Measurements from ENCODE around the gene CDH9.

The CDH9 gene, protein sequence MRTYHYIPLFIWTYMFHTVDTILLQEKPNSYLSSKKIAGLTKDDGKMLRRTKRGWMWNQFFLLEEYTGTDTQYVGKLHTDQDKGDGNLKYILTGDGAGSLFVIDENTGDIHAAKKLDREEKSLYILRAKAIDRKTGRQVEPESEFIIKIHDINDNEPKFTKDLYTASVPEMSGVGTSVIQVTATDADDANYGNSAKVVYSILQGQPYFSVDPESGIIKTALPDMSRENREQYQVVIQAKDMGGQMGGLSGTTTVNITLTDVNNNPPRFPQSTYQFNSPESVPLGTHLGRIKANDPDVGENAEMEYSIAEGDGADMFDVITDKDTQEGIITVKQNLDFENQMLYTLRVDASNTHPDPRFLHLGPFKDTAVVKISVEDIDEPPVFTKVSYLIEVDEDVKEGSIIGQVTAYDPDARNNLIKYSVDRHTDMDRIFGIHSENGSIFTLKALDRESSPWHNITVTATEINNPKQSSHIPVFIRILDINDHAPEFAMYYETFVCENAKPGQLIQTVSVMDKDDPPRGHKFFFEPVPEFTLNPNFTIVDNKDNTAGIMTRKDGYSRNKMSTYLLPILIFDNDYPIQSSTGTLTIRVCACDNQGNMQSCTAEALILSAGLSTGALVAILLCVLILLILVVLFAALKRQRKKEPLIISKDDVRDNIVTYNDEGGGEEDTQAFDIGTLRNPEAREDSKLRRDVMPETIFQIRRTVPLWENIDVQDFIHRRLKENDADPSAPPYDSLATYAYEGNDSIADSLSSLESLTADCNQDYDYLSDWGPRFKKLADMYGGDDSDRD

GRCh38 chr5:27038476-27038875 is at the start of gene CDH9:
TSS of gene CDH9 (minus strand) at chr5:27038586. CDS start at chr5:26988333, 50,253 bp downstream.
- no peak for FAIRE-seq

DNA sequence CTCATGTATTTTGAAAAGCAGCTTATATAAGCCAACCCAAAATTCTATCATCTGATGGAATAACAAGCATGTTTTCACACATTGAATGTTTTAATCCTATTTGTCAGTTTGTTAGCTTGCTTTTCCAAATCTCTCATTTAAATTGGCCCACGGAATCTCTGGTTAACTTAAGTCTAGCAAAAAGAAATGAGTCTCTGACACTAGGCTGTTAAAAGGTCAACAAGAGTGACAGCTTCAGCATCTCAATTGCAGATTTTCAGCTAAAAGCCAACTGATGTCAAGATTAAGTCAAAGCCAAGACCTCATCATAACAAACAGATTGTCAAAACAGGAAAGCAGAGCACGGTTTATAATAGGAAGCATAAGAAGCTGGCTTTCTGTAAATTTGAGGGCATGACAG is 49.4 kb upstream of the CDH9 start:
- no peak for FAIRE-seq

DNA sequence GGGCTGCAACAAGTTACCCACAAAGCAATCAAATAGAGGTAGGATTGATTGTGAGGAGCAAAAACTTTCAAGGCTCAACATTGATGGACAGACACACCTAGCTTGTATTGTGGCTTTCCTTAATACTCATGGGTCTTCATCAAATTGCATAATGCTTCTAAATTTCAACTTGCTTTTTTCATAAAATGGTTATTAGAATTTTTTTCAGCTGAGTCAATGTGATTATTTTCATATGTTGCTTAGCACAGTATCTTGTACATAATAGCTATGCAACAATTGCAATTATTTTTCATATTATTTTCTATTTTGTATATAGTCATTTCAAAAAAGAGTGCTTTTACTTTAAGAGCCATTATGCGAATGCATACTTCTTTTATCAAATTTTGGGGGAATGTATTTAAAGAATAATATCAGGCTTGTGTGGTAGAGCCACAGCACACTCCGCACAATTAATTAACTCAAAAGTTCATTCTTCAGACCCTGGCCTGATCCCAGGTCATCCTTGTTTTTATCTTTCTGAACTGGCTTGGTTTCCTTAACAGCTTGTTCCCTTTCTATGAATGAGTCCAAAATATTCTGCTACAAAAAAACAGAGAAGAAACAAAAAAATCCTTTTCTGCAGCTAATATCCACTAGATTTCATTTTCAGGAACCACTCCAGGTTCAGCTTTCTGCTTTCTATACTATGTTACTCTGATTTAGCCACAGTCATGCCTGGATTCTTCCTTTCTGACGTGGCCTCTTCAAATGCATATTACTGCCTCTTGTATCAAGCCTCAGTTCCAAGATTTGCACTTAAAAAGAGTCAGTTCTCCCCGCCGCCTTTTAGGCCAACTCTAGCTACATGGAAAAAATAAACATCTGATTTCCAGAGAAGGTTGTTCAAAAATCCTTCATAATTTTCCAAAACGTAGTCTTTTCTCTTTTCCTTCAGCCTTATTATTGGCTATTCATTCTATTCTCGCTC is 45.3 kb upstream of the CDH9 start:
- FAIRE-seq, result no peak

DNA sequence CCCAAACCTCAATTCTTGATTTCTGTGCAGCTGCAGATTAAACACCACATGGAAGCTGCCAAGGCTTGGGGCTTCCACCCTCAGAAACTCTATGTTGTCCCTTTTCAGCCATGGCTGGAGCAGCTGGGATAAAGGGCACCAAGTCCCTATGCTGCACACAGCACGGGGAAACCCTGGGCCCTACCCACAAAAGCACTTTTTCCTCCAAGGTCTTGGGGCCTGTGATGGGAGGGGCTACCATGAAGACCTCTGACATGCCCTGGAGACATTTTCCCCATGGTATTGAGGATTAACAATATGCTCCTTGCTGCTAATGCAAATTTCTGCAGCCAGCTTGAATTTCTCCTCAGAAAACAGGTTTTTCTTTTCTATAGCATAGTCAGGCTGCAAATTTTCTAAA is 41.8 kb upstream of the CDH9 start:
- FAIRE-seq, result no peak

DNA sequence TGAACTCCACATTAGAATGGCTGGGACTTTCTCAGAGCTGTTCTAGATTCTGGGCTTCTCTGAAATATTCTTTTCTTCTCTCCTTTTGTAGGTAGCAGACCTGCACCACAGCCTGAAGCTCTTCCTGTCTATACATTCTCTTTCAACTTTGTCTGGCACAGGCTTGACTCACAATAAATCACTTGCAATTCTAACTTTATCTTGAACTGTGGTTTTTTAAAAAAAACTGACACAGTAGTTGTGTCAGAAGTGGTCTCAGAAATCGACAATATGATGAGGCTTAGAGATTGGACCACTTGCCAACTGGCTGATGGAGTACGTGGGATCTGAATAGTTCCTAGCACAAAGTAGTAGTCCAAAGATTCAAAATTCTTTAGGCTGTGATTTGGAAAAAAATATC is 24.1 kb upstream of the CDH9 start:
- FAIRE-seq, result no peak

- FAIRE-seq, result no peak
These were observed 10.1 kb upstream of the CDH9 start for GRCh38 chr5:27048510-27048909.

- FAIRE-seq, result no peak
These were observed 3.0 kb upstream of the CDH9 start for GRCh38 chr5:27041372-27041771.

DNA sequence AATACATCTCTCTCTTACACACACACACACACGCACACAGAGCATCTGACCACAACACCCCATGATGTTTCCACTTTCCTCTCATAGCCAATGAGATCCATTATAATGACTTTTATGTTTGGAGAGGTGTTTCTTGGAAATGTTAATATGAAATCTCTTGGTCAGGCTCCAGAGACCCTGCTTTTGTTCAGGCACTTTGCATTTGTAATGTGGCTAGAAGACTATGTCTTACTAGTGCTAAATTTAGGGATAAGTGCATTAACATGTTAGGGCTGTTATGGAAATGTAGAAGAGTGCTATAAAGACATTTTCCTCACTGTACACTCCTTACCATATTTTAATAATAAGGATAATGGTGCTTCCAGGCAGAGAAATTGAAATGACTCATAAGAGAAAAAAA is 3.8 kb downstream of the CDH9 start:
- no peak for FAIRE-seq

GRCh38 chr5:27026801-27027200 is 11.6 kb downstream of the CDH9 start:
- FAIRE-seq, result peak; percentile 37

DNA sequence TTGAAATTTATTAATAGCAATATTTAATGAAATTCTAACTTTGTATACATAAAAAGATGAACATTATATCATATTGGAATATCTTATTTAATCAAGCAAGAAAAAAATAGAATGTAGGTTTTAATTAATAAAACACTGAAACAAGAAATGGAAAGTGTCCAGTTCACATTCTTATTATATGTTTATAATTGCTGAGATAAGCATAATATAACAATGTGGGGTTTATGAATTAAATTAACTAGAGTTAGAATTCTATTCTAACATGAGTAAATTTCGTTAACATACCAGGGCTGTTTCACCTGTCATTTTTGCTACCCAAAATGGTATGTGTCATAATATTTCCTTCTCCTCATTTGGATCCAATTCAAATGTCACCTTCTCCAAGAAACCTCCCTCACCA is 12.3 kb downstream of the CDH9 start:
- FAIRE-seq, result no peak

DNA sequence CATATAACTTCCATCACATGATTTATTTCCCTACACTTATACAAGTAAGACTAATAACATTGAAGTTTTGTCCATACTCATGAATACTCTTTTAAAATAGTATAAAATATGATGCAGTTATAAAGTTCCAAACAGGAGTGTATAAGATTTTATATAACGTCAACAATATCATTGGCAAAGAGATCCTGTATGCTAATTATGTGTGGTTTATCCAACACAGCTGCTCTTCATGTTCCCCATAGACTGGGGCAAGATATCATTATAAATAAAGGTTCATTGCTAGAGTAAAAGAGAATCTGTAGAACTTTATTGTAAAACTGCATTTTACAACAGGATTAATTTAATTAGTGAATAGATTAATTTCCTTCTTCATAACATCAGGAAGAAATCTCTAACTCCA is 16.9 kb downstream of the CDH9 start:
- no peak for FAIRE-seq

DNA sequence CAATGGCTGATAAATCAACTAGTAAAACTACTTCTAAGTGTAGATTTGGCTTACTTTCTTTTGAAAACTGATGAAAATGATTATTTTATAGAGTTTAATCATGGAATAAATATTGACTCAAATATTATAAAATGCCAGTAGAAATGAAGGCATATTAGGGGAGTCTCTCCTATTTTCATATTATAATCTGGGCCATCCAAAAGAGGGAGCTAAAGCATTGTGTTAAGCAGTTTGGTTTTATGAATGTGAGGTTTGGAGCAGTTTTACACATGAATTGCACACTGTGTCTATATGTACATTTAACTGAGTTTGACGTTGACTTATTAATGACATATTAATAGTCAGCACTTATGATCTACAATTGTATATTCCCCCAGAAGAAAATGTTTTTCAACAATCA is 17.4 kb downstream of the CDH9 start:
- FAIRE-seq, result peak; percentile 85

- FAIRE-seq, result no peak
These were observed 22.6 kb downstream of the CDH9 start for GRCh38 chr5:27015758-27016157.

DNA sequence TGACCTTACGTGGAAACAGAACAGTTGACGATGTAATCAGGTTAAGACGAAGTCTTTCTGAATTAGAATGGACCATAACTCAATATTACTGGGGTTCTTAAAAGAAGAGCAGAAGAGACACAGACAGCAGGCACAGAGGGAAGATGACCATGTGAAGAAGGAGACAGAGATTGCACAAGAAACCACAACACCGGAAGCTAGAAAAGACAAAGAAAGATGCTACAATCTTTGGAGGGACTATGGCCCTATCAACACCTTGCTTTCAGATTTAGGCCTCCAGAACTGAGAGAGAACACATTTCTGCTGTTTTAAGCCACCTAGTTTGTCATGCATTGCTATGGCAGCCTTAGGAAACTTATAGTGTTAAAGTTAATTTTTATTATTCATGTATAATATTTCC is 27.1 kb downstream of the CDH9 start:
- no peak for FAIRE-seq

DNA sequence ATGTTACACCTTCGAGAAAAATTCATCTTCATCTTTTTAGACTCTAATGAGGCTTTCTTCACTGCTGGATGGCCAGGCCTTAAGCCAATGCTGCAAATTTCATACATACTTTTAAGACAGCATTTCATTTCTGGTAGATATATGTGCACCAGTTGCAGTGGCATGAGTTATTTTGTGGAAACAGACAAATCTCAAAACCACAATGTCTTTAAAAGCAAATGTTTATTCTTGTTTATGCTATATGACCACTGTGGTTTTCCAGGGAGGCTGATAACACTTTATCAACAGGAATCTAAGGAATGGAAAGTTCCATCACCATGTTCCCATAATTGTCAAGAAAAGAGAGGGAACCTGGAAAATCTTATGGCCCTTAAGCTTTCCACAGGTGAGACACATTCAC is 27.7 kb downstream of the CDH9 start:
- no peak for FAIRE-seq

DNA sequence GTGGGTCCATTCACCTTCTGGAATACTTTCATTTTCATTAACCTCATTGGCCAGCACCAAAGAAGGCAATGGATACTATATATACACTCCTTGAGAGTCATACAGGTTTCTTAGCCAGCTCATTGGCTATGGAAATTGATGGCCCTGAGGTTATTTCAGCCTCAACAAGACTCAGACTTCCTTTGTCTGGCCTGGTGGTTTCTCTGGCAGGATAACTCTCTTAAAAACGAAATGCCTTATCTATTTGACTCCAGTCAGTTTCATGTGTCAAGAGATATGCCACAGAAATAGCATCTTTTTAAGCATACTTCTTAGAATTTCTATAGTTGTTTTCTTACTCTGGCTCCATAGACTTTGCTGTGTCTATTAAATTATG is 28.9 kb downstream of the CDH9 start:
- FAIRE-seq, result no peak

GRCh38 chr5:27008604-27009539 is 29.5 kb downstream of the CDH9 start:
- FAIRE-seq, result no peak

DNA sequence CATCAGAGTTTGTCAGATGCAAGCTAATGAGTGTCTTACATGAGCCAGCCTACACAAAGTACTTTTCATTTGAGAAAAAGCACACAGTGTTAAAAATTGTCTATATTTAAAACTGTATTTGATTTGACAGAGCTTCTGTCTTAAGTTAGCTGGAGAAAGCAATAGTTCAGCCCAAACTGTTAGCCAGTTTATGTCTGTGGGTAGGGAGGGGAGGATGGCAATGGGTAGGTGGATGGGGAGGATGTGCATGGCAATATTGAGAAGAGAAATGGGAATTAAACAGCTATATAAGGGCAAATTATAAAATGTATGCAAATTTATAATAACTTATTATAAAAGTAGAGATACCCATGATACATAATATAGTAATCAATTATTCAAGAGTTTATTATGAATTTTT is 31.3 kb downstream of the CDH9 start:
- no peak for FAIRE-seq

- no peak for FAIRE-seq
These were observed 51.4 kb downstream of the CDH9 start for GRCh38 chr5:26986985-26987384.

- FAIRE-seq, result no peak
These were observed 56.6 kb downstream of the CDH9 start for GRCh38 chr5:26981750-26982149.

DNA sequence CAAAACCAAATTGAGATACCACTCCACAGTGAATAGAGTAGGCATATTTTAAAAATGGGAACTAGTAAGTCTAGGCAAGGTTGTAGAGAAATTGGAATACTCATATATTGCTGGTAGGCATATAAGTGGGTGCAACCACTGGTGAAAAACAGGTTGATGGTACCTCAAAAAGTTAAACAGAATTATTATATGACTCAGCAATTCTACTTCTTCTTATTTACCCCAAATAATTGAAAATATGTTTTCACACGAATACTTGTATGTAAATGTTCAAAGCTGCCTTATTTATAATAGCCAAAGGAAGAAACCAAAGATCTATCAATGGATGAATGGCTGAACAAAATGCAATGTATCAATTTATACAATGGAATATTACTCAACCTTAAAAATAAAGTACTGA is 79.1 kb downstream of the CDH9 start:
- FAIRE-seq, result no peak

- no peak for FAIRE-seq
These were observed 83.2 kb downstream of the CDH9 start for GRCh38 chr5:26955161-26955560.
